Left forelimb (tissue), 1 donor: ENCODE results near the gene SLC6A3.

ENCODE experiments used
- DNase-seq: peaks from one replicate; pipeline ENCODE4 v3.0.0-alpha.2; 2018; ENCODE audit warnings: low spot score

The SLC6A3 gene

DNA sequence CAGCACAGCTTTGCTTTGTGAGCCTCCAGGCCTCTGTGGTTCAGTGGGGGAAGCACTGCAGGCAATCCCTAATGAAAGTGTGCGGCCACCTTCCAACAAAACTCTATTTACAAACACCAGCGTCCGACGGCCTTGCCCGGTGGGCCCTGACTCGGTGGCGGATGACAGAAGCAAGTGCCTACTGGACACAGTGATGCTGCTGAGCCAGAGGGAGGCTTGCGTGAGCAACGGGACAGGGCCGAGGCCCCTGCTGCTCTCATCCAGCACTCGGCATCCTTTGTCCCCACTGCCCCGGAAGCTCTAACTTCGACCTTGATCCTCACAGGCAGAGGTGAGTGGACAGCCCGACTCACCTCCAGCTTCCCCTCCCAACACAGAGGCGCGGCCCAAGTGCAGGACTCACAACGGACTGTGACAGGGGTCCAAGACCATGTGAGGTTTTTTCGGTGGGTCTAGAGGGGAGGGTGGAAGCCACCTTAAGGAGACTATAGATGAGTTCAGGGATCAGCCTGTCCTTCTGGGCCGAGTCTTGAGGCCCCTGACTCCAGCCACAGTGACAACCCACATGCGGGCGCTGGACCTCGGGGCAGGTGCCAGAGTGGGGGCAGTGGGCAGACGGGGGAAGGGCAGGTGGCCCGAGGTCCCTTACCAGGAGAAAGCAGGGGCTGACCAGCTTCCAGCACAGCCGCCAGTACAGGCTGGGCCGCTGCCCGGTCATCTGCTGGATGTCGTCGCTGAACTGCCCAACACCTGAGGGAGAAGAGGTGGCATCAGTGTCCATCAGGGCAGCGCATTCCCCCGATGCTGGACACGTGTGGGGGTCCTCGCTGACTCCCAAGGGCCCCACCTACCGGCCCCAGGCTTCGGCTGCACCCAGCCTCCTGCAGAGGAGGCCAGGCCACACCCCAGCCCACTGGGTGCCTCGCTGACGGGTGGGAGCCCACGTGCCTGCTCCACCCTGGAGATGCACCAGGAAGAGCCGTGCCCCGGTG lies 39.4 kb downstream of the SLC6A3 start:
- DNase-seq, result no peak

DNA sequence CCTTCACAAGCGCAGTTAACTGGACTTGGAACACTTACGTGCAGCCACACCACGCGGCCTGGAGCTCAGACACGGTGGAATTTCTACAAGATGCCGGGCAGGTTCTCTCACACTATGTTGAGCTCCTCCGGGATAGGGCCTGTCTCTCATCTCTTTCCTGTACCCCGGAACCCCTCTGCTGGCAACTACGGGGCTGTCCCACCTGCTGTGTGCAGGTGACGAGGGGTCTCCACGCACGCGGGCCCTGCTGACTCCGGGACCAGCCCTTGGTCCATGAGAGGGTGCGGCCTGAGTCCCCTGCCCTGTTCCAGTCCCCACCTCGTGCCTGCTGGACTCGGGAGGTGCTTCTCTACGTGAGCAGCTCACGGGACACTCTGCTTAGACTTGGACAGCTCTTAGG lies 40.1 kb downstream of the SLC6A3 start:
- no peak for DNase-seq

DNA sequence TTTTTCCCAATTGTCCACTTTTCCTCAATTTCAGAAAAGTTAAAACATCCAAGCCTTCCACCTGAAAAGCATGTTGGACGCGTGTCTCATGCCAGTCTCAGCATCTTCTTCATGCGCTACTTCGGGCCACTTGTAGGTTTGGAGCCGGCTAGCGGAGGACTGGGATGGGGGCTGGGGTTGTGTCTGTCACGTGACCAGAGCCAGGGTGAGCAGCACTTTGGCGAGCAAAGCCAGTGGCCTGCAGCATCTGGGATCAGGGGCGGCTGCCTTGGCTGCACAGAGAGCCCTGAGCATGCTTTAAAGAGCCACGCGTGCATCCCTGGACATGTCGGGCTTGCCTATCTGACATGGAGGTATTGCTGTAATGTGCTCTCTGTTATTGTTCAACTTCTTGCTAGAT lies 41.2 kb downstream of the SLC6A3 start:
- no peak for DNase-seq

DNA sequence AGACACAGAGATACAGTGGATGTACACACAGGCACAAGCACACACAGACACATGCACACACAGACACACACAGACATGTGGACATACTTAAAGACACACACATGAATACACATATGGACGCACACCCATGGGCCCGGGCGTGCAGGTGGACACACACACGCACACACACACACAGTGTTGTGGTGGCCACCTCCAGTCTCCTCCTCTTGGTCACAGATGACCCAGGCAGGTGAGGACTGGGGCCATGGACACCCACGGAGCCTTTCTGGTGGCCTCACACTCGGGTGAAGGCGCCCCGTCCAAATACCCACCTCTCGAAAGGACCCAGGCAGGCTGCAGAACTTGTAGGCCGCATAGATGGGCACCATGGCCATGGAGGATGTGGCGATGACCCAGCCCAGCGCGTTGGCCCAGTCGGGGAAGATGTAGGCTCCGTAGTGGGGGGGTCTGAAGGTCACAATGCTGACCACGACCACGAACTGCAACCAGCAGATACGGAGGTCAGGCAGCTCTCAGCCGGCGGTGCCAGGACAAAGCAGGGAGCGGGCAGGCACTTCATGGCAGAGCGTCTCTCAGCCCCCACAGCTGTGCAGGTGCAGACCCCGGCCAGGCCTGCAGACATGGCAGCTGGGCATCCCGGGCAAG lies 42.5 kb downstream of the SLC6A3 start:
- DNase-seq, result no peak

- DNase-seq, result no peak
Measured at GRCh38 chr5:1401536-1402138, 43.6 kb downstream of the SLC6A3 start.

GRCh38 chr5:1400936-1401335 lies 44.3 kb downstream of the SLC6A3 start:
- no peak for DNase-seq

GRCh38 chr5:1400211-1400855 lies 44.9 kb downstream of the SLC6A3 start:
- no peak for DNase-seq

GRCh38 chr5:1399737-1400136 lies 45.5 kb downstream of the SLC6A3 start:
- DNase-seq, result no peak

GRCh38 chr5:1396293-1396816 lies 48.9 kb downstream of the SLC6A3 start:
- no peak for DNase-seq

GRCh38 chr5:1394881-1395860 lies 50.1 kb downstream of the SLC6A3 start:
- DNase-seq, result no peak

DNA sequence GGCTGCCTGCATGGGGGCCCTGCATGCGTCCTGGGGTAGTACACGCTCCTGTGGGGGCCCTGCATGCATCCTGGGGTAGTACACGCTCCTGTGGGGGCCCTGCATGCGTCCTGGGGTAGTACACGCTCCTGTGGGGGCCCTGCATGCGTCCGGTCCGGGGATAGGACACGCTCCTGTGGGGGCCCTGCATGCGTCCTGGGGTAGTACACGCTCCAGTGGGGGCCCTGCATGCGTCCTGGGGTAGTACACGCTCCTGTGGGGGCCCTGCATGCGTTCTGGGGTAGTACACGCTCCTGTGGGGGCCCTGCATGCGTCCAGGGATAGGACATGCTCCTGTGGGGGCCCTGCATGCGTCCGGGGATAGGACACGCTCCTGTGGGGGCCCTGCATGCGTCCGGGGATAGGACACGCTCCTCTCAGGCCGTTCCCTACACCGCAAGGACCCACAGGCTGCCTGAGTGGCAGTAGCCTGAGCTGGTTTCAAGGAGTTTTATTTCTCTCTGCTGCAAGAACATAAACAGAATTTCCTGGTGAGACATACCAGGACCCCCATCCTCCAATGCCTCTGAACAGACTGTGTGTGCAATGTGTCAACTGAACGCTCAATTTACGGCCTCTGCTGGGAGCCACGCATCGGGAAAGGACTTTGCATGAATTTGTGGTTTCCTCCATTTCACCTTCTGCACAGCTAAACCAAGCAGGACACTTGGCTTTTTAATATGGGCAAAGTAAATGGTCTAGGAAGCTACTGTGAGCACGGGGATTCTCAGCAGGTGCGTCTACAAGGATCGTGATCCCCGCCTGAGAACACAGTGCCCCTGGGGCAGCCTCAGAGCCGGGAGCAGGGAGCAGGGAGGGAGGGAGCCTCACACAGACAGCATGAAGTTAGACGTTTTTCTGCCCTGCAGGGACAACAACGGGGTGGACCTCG lies 51.4 kb downstream of the SLC6A3 start:
- DNase-seq, result no peak

DNA sequence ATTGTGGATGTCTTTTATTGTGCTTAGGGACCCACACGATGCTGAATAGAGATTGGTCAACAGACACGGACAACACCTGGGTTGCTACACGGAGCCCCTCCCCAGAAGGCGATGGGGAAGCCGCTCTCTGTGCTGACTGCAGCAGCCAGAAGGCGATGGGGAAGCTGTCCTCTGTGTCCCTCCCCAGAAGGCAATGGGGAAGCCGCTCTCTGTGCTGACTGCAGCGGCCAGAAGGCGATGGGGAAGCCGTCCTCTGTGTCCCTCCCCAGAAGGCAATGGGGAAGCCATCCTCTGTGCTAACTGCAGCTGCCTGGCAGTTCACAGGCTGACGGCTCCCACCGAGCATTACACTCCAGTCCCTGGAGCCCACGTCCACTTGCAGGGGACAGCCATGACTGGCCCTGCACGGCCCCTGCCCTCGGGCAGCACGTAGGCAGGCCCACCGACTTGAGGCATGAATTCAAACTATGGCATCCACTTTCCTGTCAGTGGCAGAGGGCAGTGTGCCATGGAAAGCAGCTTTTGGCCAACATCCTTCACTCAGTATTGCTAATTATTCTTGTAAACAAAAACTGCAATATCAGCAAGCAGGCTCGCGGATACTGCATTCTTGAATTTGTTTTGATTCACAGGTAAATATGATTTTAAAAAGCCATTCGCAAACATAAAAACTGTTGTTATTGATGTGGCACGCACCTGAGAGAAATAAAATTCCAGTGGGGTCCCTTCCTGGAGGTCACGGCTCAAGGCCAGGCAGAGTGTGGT lies 52.3 kb downstream of the SLC6A3 start:
- DNase-seq, result no peak

GRCh38 chr5:1392261-1392660 lies 53.0 kb downstream of the SLC6A3 start:
- DNase-seq, result no peak

DNA sequence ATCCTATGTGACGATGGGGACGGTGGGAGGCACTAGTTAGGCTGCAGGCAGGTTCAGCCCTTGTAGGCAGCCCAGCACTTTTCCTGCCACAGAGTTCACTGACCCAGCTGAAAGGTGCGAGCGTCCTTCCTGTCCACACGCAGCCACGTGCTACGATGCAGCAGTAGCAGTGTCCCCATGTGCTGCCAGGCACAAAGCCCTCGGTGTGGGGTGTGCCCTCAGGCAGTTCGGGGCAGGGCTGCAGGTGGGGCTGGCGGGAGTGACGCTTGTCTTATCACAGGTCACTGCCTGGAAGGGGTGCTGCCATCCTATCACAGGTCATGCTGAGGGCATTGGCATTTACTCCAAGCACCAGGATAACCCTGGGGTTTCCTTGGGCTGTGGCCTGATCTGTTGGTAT lies 53.5 kb downstream of the SLC6A3 start:
- DNase-seq, result no peak

GRCh38 chr5:1390861-1391600 lies 54.2 kb downstream of the SLC6A3 start:
- no peak for DNase-seq

GRCh38 chr5:1390333-1390732 lies 54.9 kb downstream of the SLC6A3 start:
- DNase-seq, result no peak

DNA sequence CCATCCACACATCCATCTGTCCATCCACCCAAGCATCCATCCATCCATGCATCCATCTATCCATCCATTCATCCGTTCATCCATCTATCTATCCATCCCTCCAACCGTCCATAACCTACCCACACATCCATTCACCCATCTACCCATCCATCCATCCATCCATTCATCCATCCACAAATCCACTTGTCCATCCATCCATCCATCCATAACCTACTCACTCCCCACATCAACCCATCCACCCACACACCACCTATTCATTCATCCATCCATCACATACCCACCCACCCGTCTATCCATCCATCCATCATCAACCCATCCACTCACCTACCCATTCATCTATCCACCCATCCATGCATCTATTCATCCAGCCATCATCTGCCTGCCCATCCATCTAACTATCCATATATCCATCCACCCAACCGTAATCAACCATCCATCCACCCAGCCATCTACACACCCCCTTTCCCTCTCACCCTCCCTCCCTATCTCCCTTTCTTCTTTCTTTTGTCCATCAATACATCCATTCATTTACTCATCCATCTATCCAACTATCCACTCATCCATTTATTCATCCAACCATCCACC lies 56.8 kb downstream of the SLC6A3 start:
- DNase-seq, result no peak

DNA sequence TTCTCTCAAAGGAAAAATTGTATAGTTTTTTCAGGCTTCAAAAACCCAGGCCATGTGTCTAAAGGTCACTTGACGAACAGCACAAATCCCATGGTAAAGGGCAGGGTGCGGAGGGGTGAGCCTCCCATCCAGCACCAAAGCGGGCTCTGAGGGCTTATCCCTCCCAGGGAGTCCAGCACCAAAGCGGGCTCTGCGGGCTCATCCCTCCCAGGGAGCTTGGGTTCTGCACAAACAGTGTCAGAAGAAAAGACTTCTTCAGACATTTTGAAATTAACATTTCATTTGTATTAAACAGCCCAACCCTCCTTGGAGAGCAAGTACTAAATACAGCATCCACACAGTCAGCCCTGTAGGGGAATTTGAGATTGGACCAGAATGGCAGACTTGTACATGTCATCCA lies 57.4 kb downstream of the SLC6A3 start:
- no peak for DNase-seq
